ENCODE data around the gene DHX40.

DNA sequence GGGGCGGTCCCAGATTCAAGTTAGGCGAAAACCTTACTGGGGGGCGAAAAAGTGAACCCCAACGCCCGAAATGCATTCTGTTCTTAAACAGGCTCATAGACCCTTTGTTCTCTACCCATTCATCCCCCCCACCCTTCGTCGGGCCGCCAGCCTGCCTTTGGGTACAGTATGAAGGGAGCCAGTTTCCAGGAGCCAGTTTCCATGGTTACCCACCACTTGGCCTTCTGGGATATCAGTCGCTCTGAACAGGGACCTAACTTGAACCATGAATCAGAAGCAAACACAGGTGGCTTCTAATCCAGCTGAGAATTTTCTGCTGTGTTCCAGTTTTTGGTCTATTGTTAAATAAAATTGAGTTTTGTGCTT lies 532 bp downstream of the DHX40 start:
- TF ChIP-seq, protein P1, sequence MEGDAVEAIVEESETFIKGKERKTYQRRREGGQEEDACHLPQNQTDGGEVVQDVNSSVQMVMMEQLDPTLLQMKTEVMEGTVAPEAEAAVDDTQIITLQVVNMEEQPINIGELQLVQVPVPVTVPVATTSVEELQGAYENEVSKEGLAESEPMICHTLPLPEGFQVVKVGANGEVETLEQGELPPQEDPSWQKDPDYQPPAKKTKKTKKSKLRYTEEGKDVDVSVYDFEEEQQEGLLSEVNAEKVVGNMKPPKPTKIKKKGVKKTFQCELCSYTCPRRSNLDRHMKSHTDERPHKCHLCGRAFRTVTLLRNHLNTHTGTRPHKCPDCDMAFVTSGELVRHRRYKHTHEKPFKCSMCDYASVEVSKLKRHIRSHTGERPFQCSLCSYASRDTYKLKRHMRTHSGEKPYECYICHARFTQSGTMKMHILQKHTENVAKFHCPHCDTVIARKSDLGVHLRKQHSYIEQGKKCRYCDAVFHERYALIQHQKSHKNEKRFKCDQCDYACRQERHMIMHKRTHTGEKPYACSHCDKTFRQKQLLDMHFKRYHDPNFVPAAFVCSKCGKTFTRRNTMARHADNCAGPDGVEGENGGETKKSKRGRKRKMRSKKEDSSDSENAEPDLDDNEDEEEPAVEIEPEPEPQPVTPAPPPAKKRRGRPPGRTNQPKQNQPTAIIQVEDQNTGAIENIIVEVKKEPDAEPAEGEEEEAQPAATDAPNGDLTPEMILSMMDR (IDR thresholded peaks at IDR 0.05 in 8 of 11, conservative IDR thresholded peaks at IDR 0.05 in 3 of 11): no peak
- TF ChIP-seq POLR2AphosphoS5 (IDR thresholded peaks at IDR 0.05): no peak
